GM21390 (cell line): ENCODE data around the gene GINS2.

ENCODE experiments used
- ATAC-seq: cut with Tn5 transposase; IDR thresholded peaks from one replicate; pipeline ENCODE4 v1.9.1; 2021; ENCODE audit not compliant: unreplicated experiment

GINS2 gene

GRCh38 chr16:85628265-85628556, 60.5 kb downstream of the GINS2 start:
- ATAC-seq: no peak

GRCh38 chr16:85627526-85628264, 61.1 kb downstream of the GINS2 start:
- no peak for ATAC-seq

- no peak for ATAC-seq
Observed at GRCh38 chr16:85627089-85627488, 61.7 kb downstream of the GINS2 start.
